Activated CD8-positive, alpha-beta T cell treated with anti-CD3 and anti-CD28 coated beads, Interleukin-2, amount 10 ng/mL, durations not matched to agents 7 days and 5 days (primary cell): ENCODE data around the gene ADAMTS9. TPM values are rescaled to one million over a fixed set of nuclear protein-coding genes. Genes with fewer than 3 reads are reported as not detected.

Source experiments
- ATAC-seq: fragments of 150-1000 bp; cut with Tn5 transposase; one replicate; pipeline ENCODE4 v1.10.0; 2021; ENCODE audit warnings: moderate library complexity
- CTCF ChIA-PET: fragments of 350-600 bp; sonication (Branson Sonifier 250); formaldehyde crosslinking; loops from one replicate; lab custom pipeline; 2021; ENCODE audit warnings: antibody characterized with exemption; lab: Charles Lee
- POLR2A ChIA-PET: fragments of 350-600 bp; sonication (Branson Sonifier 250); formaldehyde crosslinking; loops from one replicate; lab custom pipeline; 2021; ENCODE audit warnings: antibody characterized with exemption; lab: Charles Lee
- DNase-seq: peaks from one replicate; pipeline ENCODE4 v3.0.0-alpha.2; 2020
- H3K27ac Mint-ChIP-seq: one replicate; pipeline ENCODE4 v1.8.0; 2021; ENCODE audit warnings: mild to moderate bottlenecking, mixed read lengths
- H3K27me3 Mint-ChIP-seq: one replicate; pipeline ENCODE4 v1.8.0; 2021; ENCODE audit warnings: low read depth, mixed read lengths
- H3K36me3 Mint-ChIP-seq: one replicate; pipeline ENCODE4 v1.8.0; 2021; ENCODE audit warnings: low read depth, mixed read lengths
- H3K4me1 Mint-ChIP-seq: one replicate; pipeline ENCODE4 v1.8.0; 2021; ENCODE audit warnings: low read depth, mixed read lengths
- H3K4me3 Mint-ChIP-seq: one replicate; pipeline ENCODE4 v1.8.0; 2021; ENCODE audit warnings: mild to moderate bottlenecking, mixed read lengths
- H3K9me3 Mint-ChIP-seq: one replicate; pipeline ENCODE4 v1.8.0; 2022; ENCODE audit warnings: mixed read lengths; ENCODE audit not compliant: insufficient read depth
- total RNA-seq, 2 experiments: library from RNA; stranded (reverse); gene quantifications; one replicate each; pipeline ENCODE4 v1.2.3, GENCODE V29; 2021

Gene ADAMTS9
- total RNA-seq, 2 experiments from 2014 or later: not detected

- Mint-ChIP-seq H3K4me1 (no peaks in the 10 kb centered on the region), H3K27ac (no peak overlapping the region), H3K9me3 (no peaks in the 10 kb centered on the region), H3K4me3 (no peak overlapping the region), H3K27me3 (peaks cover 16% of the 10 kb centered on the region), H3K36me3 (no peaks in the 10 kb centered on the region)
- CTCF ChIA-PET: no interaction called here
- DNase-seq: no peak
- no peak for ATAC-seq
- POLR2A ChIA-PET: no interaction called here
Measured at GRCh38 chr3:64681015-64681414, 6.8 kb downstream of the ADAMTS9 start.

DNA sequence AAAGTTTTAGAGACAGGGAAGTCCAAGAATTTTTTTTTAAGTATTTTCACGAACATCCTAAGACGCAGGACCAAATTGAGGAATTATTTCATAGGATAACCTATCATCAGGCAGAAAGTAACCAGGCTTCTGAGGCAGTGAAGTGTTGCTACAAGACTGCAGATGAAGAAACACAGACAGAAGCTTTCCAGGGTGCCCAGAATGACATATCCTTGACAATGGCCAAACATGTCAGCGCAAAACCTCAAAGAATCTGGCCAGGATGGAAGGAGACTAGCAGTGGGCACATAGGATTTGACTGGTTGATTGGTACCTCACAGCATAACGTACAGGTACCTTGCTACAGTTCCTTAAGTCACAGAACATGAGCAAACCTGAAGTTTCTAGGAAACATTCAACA, 7.5 kb downstream of the ADAMTS9 start:
- ChIA-PET POLR2A (no interaction called here), CTCF (no interaction called here)
- Mint-ChIP-seq H3K27ac (no peak overlapping the region), H3K27me3 (peaks cover 13% of the 10 kb centered on the region), H3K36me3 (no peaks in the 10 kb centered on the region), H3K9me3 (no peaks in the 10 kb centered on the region), H3K4me1 (no peaks in the 10 kb centered on the region), H3K4me3 (no peak overlapping the region)
- ATAC-seq: no peak
- no peak for DNase-seq

- Mint-ChIP-seq H3K27me3 (no peaks in the 10 kb centered on the region), H3K27ac (no peak overlapping the region), H3K4me1 (no peaks in the 10 kb centered on the region), H3K9me3 (no peaks in the 10 kb centered on the region), H3K4me3 (no peak overlapping the region), H3K36me3 (no peaks in the 10 kb centered on the region)
- ChIA-PET CTCF (no interaction called here), POLR2A (no interaction called here)
- no peak for ATAC-seq
- no peak for DNase-seq
Measured at GRCh38 chr3:64677961-64678716, 9.7 kb downstream of the ADAMTS9 start.

- Mint-ChIP-seq H3K27me3 (no peaks in the 10 kb centered on the region), H3K36me3 (no peaks in the 10 kb centered on the region), H3K4me3 (no peak overlapping the region), H3K4me1 (no peaks in the 10 kb centered on the region), H3K9me3 (no peaks in the 10 kb centered on the region), H3K27ac (no peak overlapping the region)
- ChIA-PET CTCF (no interaction called here), POLR2A (no interaction called here)
- DNase-seq: no peak
- no peak for ATAC-seq
Measured at GRCh38 chr3:64676831-64677230, 11.0 kb downstream of the ADAMTS9 start.

GRCh38 chr3:64675687-64676247, 12.0 kb downstream of the ADAMTS9 start:
- ATAC-seq (no peak), DNase-seq (no peak)
- Mint-ChIP-seq H3K4me1 (no peaks in the 10 kb centered on the region), H3K4me3 (no peak overlapping the region), H3K36me3 (no peaks in the 10 kb centered on the region), H3K9me3 (no peaks in the 10 kb centered on the region), H3K27me3 (no peaks in the 10 kb centered on the region), H3K27ac (no peak overlapping the region)
- ChIA-PET POLR2A (no interaction called here), CTCF (no interaction called here)

DNA sequence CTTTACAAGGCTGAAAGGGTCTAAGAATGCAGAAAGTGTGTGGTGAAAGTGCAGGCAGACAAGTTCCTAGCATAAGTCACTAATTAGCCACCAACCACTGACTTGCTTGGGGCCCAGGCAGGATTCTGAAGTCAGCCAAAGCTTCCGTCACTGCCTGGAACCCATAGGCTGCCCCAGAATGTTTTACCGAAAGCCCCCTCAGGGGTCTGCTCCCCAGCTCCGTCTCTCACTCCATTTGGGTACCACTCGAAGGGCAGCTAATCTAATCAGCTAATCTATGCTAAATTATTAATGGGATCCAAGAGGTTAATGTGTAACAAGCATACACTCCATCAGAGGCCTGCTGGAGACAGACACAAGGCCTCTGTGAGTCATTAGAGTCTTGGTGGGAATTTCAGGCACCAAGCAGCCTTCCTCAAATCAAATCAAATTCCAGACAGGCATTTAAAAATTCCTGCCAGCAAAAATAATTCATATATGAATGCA, 13.2 kb downstream of the ADAMTS9 start:
- H3K4me1 Mint-ChIP-seq: no peaks in the 10 kb centered on the region
- no peak overlapping the region for H3K4me3 Mint-ChIP-seq
- H3K27ac Mint-ChIP-seq: no peak overlapping the region
- ChIA-PET CTCF (no interaction called here), POLR2A (no interaction called here)
- ATAC-seq (no peak), DNase-seq (no peak)
- no peaks in the 10 kb centered on the region for H3K9me3 Mint-ChIP-seq
- H3K36me3 Mint-ChIP-seq: no peaks in the 10 kb centered on the region
- H3K27me3 Mint-ChIP-seq: no peaks in the 10 kb centered on the region

DNA sequence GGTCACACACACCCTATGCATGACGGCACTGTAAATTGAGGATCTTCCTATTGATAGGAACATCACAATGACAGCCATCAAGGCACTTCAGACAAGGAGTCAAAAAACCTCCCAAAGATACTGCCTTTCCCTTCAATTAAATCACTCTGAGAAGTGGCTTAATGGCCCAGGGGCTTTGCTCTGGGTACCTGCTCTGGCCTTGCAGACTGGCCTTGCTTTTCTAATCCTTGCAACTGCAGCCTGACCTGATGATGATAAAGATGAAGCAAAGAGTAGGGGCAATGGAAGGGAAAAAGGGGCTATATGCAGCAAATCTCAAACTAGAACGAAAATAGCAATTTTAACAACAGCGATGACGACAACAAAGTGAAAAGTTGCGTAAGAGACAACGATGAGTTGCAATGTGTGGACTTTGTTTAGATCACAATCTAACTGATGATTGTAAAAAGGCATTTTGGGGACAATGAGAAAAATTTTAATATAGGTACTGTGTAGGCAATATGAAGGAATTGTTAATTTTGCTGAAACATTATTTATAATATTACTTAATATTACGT, 14.6 kb downstream of the ADAMTS9 start:
- H3K9me3 Mint-ChIP-seq: no peaks in the 10 kb centered on the region
- ChIA-PET CTCF (no interaction called here), POLR2A (no interaction called here)
- no peaks in the 10 kb centered on the region for H3K4me1 Mint-ChIP-seq
- H3K4me3 Mint-ChIP-seq: no peak overlapping the region
- DNase-seq (no peak), ATAC-seq (no peak)
- H3K36me3 Mint-ChIP-seq: no peaks in the 10 kb centered on the region
- no peaks in the 10 kb centered on the region for H3K27me3 Mint-ChIP-seq
- no peak overlapping the region for H3K27ac Mint-ChIP-seq

GRCh38 chr3:64668582-64669510, 19.0 kb downstream of the ADAMTS9 start:
- Mint-ChIP-seq H3K27ac (no peak overlapping the region), H3K27me3 (no peaks in the 10 kb centered on the region), H3K4me3 (no peak overlapping the region), H3K36me3 (no peaks in the 10 kb centered on the region), H3K4me1 (no peaks in the 10 kb centered on the region), H3K9me3 (no peaks in the 10 kb centered on the region)
- ChIA-PET CTCF (no interaction called here), POLR2A (no interaction called here)
- DNase-seq (no peak), ATAC-seq (no peak)

- Mint-ChIP-seq H3K27ac (no peak overlapping the region), H3K27me3 (no peaks in the 10 kb centered on the region), H3K4me3 (no peak overlapping the region), H3K36me3 (no peaks in the 10 kb centered on the region), H3K9me3 (no peaks in the 10 kb centered on the region), H3K4me1 (no peaks in the 10 kb centered on the region)
- POLR2A ChIA-PET: no interaction called here
- DNase-seq (no peak), ATAC-seq (no peak)
- CTCF ChIA-PET: no interaction called here
Measured at GRCh38 chr3:64667887-64668581, 19.8 kb downstream of the ADAMTS9 start.

- H3K27ac Mint-ChIP-seq: no peak overlapping the region
- H3K4me3 Mint-ChIP-seq: no peak overlapping the region
- POLR2A ChIA-PET: no interaction called here
- DNase-seq (no peak), ATAC-seq (no peak)
- no peaks in the 10 kb centered on the region for H3K36me3 Mint-ChIP-seq
- peaks cover 1% of the 10 kb centered on the region for H3K9me3 Mint-ChIP-seq
- CTCF ChIA-PET: no interaction called here
- H3K27me3 Mint-ChIP-seq: no peaks in the 10 kb centered on the region
- no peaks in the 10 kb centered on the region for H3K4me1 Mint-ChIP-seq
Measured at GRCh38 chr3:64667138-64667537, 20.7 kb downstream of the ADAMTS9 start.

DNA sequence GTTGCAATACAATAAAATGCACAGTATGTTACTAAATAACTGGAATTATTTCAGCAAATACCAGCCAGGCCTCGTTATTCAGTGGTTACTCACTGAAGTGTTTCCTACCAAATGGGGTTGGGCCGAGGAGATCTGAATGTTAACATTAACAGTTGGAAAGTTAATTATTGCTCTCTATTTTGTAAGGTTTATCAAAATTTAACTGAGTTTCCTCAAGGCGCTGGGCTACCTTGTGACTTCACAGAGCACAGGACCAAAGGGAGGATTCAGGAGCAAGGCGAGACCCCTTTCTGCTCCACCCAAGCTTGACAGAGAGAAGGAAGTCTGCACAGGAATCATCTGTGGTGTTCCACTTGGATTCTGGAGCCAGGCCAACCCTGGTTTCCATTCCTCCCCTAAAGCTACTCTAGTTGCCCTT, 21.6 kb downstream of the ADAMTS9 start:
- Mint-ChIP-seq H3K9me3 (peaks cover 5% of the 10 kb centered on the region), H3K27me3 (no peaks in the 10 kb centered on the region)

More for the DNA sequence above, 21.6 kb downstream of the ADAMTS9 start:
- DNase-seq (no peak), ATAC-seq (no peak)
- POLR2A ChIA-PET: no interaction called here
- Mint-ChIP-seq H3K4me3 (no peak overlapping the region), H3K27ac (no peak overlapping the region), H3K36me3 (no peaks in the 10 kb centered on the region), H3K4me1 (no peaks in the 10 kb centered on the region)
- CTCF ChIA-PET: no interaction called here
